Activated CD8-positive, alpha-beta memory T cell treated with anti-CD3 and anti-CD28 coated beads, Interleukin-2, amount 10 ng/mL, durations not matched to agents 7 days and 5 days (primary cell): ENCODE data around the gene NAGPA. TPM values are rescaled to one million over a fixed set of nuclear protein-coding genes. Genes with fewer than 3 reads are reported as not detected.

Experiments used
- ATAC-seq: fragments of 150-1000 bp; cut with Tn5 transposase; one replicate; pipeline ENCODE4 v1.10.0; 2021; ENCODE audit warnings: moderate library complexity
- CTCF ChIA-PET: fragments of 350-600 bp; sonication (Branson Sonifier 250); formaldehyde crosslinking; loops from one replicate; lab custom pipeline; 2021; ENCODE audit warnings: antibody characterized with exemption; lab: Charles Lee
- DNase-seq: peaks from one replicate; pipeline ENCODE4 v3.0.0-alpha.2; 2020
- H3K27ac Mint-ChIP-seq: one replicate; pipeline ENCODE4 v1.8.0; 2021; ENCODE audit warnings: mild to moderate bottlenecking, mixed read lengths
- H3K27me3 Mint-ChIP-seq: one replicate; pipeline ENCODE4 v1.8.0; 2021; ENCODE audit warnings: mixed read lengths
- H3K36me3 Mint-ChIP-seq: one replicate; pipeline ENCODE4 v1.8.0; 2021; ENCODE audit warnings: mild to moderate bottlenecking, mixed read lengths
- H3K4me1 Mint-ChIP-seq: one replicate; pipeline ENCODE4 v1.8.0; 2021; ENCODE audit warnings: mixed read lengths
- H3K4me3 Mint-ChIP-seq: one replicate; pipeline ENCODE4 v1.8.0; 2021; ENCODE audit warnings: mild to moderate bottlenecking, moderate library complexity, mixed read lengths
- H3K9me3 Mint-ChIP-seq: one replicate; pipeline ENCODE4 v1.8.0; 2022; ENCODE audit warnings: low read depth, mixed read lengths
- total RNA-seq, 2 experiments: library from RNA; stranded (reverse); gene quantifications; one replicate each; pipeline ENCODE4 v1.2.3, GENCODE V29; 2021

Gene NAGPA
- total RNA-seq, 2 experiments from 2014 or later = 9.7 to 12.1 TPM

DNA sequence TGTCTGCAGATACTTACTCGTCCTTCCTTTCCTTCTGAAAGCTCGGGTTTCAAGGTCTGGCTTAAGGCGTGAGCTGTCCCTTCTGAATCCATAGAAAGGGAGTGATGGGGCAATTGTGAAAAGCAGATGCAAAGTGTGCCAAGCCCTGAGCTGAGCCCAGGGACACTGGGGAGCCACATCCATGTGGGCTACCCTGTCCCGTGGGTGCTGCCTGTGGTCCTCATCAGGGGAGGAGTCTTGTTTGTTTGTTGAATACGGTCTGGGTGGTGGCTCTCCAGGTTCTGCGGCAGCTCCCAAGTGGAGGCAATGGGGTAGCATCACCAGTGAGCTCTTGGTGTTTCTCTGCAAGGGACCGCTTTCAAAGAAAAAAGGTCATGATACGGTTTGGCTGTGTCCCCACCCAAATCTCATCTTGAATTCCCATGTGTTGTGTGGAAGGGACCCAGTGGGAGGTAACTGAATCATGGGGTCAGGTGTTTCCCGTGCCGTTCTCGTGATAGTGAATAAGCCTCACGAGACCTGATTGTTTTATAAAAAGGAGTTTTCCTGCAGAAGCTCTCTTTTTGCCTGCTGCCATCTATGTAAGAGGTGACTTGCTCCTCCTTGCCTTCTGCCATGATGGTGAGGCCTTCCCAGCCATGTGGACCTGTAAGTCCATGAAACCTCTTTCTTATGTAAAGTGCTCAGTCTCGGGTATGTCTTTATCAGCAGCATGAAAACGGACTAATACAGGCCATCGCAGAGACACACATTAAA, 36.9 kb upstream of the NAGPA start:
- Mint-ChIP-seq H3K27me3 (no peaks in the 10 kb centered on the region), H3K4me1 (peaks cover 28% of the 10 kb centered on the region), H3K27ac (peak overlapping the region; percentile 96), H3K9me3 (peaks cover 3% of the 10 kb centered on the region), H3K4me3 (peak overlapping the region; percentile 98), H3K36me3 (peaks cover 10% of the 10 kb centered on the region)
- ATAC-seq = no peak
- no peak for DNase-seq
- CTCF ChIA-PET = interaction anchor here (1.1 to 3.1 kb wide), 5 partner anchors 11 to 114 kb away, joined by 3 to 9 read pairs (median 6); no protein-coding TSS in a partner anchor

DNA sequence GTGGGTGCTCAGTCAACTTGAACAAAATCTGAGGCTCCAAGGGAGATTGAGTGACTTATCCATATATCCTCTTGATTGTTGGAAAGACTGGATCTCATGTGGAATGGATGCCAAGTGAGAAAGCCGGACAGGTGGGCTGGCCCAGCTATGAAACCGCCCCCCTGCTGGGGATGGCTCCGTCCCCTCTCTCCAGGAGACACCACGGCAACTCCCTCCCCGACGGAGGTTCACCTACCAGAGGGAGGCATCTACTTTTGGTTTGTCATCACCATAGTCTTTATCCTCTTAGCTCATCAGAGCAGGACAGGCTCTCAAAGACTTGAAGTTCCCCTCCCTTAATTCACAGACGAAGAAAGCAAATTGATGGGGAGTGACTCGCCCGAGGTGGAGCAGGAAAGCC, 36.1 kb upstream of the NAGPA start:
- DNase-seq (no peak), ATAC-seq (no peak)
- CTCF ChIA-PET = interaction anchor here (1.1 to 3.1 kb wide), 3 partner anchors 12 to 22 kb away, joined by 3 to 9 read pairs (median 6); no protein-coding TSS in a partner anchor
- Mint-ChIP-seq H3K9me3 (peaks cover 3% of the 10 kb centered on the region), H3K27me3 (no peaks in the 10 kb centered on the region), H3K4me1 (peaks cover 28% of the 10 kb centered on the region), H3K4me3 (no peak overlapping the region), H3K27ac (no peak overlapping the region), H3K36me3 (peaks cover 4% of the 10 kb centered on the region)

DNA sequence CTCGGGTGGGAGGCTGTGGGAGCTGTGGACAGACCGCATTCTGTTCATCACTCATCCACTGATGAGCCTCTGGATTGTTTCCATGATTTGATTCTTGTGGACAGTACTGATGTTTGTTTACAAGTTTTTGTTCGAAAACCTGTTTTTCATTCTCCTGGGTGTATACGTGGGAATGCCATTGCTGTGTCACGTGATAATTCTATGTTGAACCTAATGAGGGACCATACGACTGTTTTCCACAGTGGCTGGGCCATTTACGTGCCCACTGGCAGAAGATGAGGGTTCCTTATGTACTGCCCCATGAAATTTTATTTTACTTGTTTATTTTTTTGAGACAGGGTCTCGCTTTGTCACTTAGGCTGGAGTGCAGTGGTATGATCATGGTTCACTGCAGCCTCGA, 35.3 kb upstream of the NAGPA start:
- no peak for DNase-seq
- Mint-ChIP-seq H3K4me3 (no peak overlapping the region), H3K4me1 (peaks cover 25% of the 10 kb centered on the region), H3K27me3 (no peaks in the 10 kb centered on the region), H3K9me3 (peaks cover 3% of the 10 kb centered on the region), H3K36me3 (no peaks in the 10 kb centered on the region), H3K27ac (no peak overlapping the region)
- CTCF ChIA-PET = no interaction called here
- no peak for ATAC-seq

DNA sequence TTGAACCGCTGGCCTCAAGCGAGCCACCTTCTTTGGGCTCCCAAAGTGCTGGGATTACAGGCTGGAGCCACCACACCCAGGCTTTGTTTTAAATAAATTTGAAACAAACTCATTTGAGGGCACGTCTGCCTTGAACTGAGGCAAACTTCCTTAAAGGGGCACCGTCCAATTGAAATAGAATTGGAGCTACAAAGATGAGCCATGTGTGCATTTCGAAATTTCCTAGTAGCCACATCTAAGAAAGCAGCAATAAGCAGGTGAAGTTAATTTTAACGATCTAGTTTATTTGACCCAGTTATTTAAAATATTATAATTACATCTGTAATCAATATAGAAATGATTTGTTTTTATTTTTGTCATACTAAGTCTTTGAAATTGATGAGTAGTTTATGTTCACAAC, 32.8 kb upstream of the NAGPA start:
- H3K27me3 Mint-ChIP-seq = no peaks in the 10 kb centered on the region
- ATAC-seq (no peak), DNase-seq (no peak)
- H3K4me3 Mint-ChIP-seq = no peak overlapping the region
- CTCF ChIA-PET = no interaction called here
- H3K9me3 Mint-ChIP-seq = peaks cover 3% of the 10 kb centered on the region
- no peaks in the 10 kb centered on the region for H3K36me3 Mint-ChIP-seq
- no peak overlapping the region for H3K27ac Mint-ChIP-seq
- H3K4me1 Mint-ChIP-seq = peaks cover 13% of the 10 kb centered on the region

DNA sequence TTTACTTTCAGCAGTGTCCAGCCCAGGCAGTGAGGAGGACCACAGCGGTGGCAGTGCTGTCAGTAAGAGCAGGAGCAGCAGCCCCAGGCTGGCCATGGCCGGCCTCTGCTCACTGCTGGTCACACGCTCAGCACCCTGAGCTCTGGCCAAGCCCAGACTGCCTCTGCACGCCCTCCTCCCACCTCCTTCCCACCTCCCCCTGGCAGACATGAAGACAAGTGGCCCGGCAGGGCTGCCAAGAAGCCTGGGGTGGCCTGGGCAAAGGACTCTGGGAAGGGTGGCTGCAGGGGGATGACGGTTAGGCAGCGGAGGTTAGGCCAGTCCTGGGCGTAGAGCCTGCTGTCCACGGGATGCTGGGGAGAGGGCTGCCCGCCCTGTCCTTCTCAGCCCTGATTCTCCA, 32.1 kb upstream of the NAGPA start, which contains the start of gene C16orf89:
Gene C16orf89 (minus strand): TSS at position 144 of the 400 bp plus-strand sequence. CDS start 48 bp downstream, at position 96.
- H3K27ac Mint-ChIP-seq = no peak within 1 kb of the TSS

DNA sequence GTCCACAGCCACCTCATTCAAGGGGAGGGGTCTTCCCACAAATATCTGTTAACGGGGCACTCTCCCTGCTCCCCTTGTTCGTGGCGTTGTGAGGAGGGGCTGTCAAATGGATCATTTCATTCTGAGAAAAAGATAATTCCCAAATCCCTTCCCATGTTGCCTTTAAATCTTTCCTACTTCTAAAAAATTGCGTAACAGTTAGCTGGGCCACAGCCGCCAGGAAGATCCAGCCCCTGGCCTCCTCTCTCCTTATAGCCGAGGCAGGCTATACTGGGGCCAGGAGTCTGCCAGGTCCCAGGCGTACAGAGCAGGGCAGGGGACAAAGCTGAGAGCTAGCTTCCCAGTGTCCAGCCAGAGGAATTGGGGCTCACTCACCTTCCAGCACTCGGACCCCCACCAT, 31.6 kb upstream of the NAGPA start:
- H3K27ac Mint-ChIP-seq = no peak overlapping the region
- H3K4me3 Mint-ChIP-seq = no peak overlapping the region
- ATAC-seq (no peak), DNase-seq (no peak)
- no peaks in the 10 kb centered on the region for H3K9me3 Mint-ChIP-seq
- peaks cover 4% of the 10 kb centered on the region for H3K4me1 Mint-ChIP-seq
- H3K36me3 Mint-ChIP-seq = no peaks in the 10 kb centered on the region
- H3K27me3 Mint-ChIP-seq = no peaks in the 10 kb centered on the region
- CTCF ChIA-PET = no interaction called here

More for the DNA sequence above, 32.1 kb upstream of the NAGPA start, which contains the start of gene C16orf89:
- no peak for ATAC-seq
- H3K27me3 Mint-ChIP-seq = no peaks in the 10 kb centered on the region
- no peak for DNase-seq
- H3K36me3 Mint-ChIP-seq = no peaks in the 10 kb centered on the region
- CTCF ChIA-PET = no interaction called here
- peaks cover under 1% of the 10 kb centered on the region for H3K9me3 Mint-ChIP-seq
- no peak within 1 kb of the TSS for H3K4me3 Mint-ChIP-seq
- H3K4me1 Mint-ChIP-seq = peaks cover 6% of the 10 kb centered on the region

DNA sequence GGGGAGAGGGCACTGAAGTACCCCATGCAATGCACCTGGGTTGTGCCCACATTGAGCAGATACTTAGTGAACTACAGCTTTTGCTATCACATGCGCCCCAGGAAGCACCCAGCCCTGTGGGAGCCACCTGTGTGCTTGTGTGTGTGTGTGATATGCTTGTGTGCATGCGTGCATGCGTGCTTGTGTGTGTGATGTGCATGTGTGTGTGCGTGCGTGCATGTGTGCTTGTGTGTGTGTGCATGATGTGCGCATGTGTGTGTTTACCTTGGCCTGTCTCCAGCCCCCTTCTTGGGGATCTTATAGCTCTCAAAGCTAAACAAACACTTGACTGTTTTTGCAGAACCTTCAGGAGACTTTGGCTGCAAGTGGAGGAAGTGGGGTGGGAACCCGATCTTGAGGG, 31.2 kb upstream of the NAGPA start:
- no peak for ATAC-seq
- CTCF ChIA-PET = no interaction called here
- no peak for DNase-seq
- Mint-ChIP-seq H3K27ac (no peak overlapping the region), H3K9me3 (no peaks in the 10 kb centered on the region), H3K27me3 (no peaks in the 10 kb centered on the region), H3K4me3 (no peak overlapping the region), H3K4me1 (peaks cover 4% of the 10 kb centered on the region), H3K36me3 (no peaks in the 10 kb centered on the region)

DNA sequence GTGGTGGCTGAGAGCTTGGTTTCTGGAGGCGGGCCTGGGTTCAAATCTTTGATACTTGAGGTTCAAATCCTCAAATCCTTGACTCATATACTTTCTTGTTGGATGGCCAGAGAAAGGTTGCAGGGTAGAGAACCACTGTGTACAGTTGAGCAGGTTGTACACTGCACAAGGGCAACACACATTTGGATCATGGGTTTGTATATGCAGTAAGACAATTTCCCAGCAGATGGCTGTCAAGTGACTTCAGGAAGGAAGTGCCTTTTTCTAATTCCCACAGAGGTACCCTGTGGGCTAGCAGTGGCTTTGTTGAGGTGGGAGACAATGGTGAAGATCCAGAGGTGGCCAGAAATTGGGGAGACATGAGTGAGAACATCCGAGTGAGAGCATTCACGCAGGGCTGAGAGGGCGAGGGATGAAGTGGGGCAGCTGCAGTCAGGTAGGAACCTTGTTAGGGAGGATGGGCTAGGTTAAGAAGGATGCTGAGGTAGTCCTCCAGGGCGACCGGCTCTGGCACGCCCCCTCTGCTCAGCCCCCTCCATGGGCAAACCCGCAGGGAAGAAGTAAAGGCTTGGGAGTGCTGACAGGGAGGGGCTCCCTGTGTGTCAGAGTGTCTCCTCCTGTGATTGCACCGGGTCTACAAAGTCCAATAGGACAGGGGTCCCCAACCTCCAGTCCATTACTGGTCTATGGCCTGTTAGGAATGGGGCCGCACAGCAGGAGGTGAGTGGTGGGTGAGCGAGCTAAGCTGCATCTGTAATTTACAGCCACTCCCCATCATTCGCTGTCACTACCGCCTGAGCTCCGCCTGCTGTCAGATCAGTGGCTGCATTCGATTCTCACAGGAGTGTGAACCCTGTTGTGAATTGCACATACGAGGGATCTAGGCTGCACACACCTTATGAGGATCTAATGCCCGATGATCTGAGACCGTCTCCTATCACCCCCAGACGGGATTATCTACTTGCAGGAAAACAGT, 29.3 kb upstream of the NAGPA start:
- DNase-seq (no peak), ATAC-seq (no peak)
- H3K9me3 Mint-ChIP-seq = no peaks in the 10 kb centered on the region
- H3K4me3 Mint-ChIP-seq = no peak overlapping the region
- CTCF ChIA-PET = interaction anchor here (1.2 to 1.8 kb wide), 2 partner anchors 9 to 22 kb away, joined by 4 to 5 read pairs; partner anchors contain the start of gene ALG1
- no peaks in the 10 kb centered on the region for H3K36me3 Mint-ChIP-seq
- H3K27me3 Mint-ChIP-seq = no peaks in the 10 kb centered on the region
- H3K27ac Mint-ChIP-seq = no peak overlapping the region
- H3K4me1 Mint-ChIP-seq = peaks cover 4% of the 10 kb centered on the region

DNA sequence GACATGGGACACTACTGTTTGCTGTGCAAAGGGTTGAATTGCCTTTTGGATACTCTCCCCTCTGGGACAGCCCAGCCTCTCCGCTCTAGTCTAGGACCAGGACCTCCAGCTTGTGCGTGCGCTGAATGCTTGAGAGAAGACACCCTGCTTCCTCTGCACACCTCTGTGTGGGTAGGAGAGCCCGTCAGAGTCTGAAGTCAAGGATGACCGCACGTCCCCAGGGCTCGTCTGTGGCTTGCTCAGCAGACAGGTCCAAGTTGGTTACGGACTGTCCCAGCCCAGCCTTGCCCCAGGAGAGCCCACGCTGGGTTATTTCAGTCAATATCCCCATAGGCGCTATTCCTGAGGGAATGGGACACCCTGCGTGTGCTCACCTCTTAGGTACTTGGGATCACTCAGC, 28.3 kb upstream of the NAGPA start:
- DNase-seq (no peak), ATAC-seq (no peak)
- CTCF ChIA-PET = interaction anchor here (1.2 to 1.8 kb wide), 2 partner anchors 10 to 23 kb away, joined by 4 to 5 read pairs; partner anchors contain the start of gene ALG1
- Mint-ChIP-seq H3K4me1 (peaks cover 4% of the 10 kb centered on the region), H3K4me3 (no peak overlapping the region), H3K36me3 (no peaks in the 10 kb centered on the region), H3K9me3 (no peaks in the 10 kb centered on the region), H3K27me3 (no peaks in the 10 kb centered on the region), H3K27ac (no peak overlapping the region)

DNA sequence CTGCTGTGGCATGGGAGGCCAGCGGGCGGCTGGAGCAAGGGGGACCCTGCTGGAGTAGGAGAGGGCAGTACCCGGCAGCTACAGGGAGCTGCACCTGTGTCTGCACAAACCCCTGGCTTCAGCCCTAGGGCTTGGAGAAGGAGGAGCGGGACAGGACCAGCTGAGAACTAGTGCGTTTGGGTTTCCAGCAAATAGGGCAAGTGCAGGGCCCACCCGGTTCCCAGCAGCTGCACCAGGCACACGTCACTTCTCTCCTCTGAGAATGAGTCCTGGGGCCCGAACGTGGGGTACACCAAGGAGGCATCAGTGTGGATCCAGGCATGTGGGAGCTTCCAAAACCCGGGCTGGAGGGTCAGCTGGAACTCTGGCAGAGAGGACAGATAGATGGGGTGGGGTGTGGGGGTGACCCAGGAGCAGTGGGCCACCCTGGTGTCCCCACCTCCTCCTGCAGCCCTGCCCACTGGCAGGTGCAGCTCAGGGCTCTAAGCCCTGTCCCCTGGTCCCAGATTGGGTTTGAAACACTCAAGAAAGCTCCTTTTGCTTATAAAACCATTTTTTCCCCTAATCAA, 26.4 kb upstream of the NAGPA start:
- no peaks in the 10 kb centered on the region for H3K27me3 Mint-ChIP-seq
- CTCF ChIA-PET = interaction anchor here (1.2 to 1.6 kb wide), 2 partner anchors 9 to 25 kb away, joined by 3 to 4 read pairs; no protein-coding TSS in a partner anchor
- H3K27ac Mint-ChIP-seq = no peak overlapping the region
- H3K36me3 Mint-ChIP-seq = no peaks in the 10 kb centered on the region
- DNase-seq = no peak
- H3K4me1 Mint-ChIP-seq = peaks cover 4% of the 10 kb centered on the region
- ATAC-seq = no peak
- H3K4me3 Mint-ChIP-seq = no peak overlapping the region
- H3K9me3 Mint-ChIP-seq = no peaks in the 10 kb centered on the region

DNA sequence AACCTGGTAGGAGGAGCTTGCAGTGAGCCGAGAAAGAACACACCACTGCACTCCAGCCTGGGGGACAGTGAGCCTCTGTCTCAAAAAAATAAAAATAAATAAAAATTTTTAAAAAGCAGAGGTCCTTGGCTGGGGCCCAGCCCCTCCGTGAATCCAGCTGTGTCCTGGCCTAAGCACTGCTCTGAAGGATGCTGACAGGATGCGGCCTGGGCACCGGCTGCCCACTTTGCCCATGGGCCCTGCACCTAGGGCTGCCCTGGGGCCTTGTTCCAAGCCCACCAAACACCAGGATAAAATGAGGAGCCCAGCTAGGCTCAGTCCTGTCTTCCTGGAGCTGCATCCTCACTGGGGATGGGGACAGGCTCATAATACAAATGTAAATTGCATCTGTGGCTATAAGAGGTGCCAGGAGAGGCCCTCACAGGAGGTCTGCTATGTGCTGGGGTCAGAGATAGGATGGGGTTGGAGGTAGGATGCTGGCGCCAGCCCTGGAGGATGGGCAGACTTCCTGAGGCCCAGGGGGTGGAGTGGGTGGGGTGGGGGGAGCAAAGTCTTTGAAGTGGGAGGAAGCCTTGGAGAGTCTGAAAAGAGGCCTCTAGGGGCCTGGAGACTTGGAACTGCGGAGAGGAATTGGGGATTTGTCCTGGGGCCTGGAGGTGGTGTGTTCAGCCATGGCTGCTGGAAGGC, 25.8 kb upstream of the NAGPA start:
- Mint-ChIP-seq H3K9me3 (no peaks in the 10 kb centered on the region), H3K4me1 (peaks cover 4% of the 10 kb centered on the region), H3K36me3 (no peaks in the 10 kb centered on the region), H3K27me3 (no peaks in the 10 kb centered on the region), H3K27ac (no peak overlapping the region), H3K4me3 (no peak overlapping the region)
- CTCF ChIA-PET = interaction anchor here (1.2 to 1.6 kb wide), 2 partner anchors 8 to 25 kb away, joined by 3 to 4 read pairs; no protein-coding TSS in a partner anchor
- DNase-seq (no peak), ATAC-seq (no peak)

DNA sequence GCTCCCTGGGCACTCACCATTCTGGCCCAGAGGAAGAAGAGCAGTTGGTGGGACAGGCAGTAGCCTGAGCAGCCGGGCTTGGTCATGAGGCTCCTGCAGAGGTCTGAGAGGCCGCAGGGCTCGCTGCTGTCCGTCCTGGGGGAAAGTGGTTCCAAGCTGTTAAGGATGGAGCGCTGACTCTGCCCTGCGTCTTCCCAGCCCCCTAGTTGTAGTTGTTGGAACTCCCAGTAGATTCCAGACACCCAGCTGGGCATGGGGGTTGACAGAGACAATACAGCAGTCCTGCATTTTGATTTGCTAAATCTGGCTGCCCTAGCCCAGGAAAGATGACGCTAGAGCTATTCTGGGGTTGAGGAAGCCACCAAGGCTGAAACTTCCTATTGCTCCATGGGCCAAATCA, 24.7 kb upstream of the NAGPA start:
- no peak overlapping the region for H3K4me3 Mint-ChIP-seq
- ATAC-seq = no peak
- CTCF ChIA-PET = no interaction called here
- peaks cover 4% of the 10 kb centered on the region for H3K4me1 Mint-ChIP-seq
- H3K9me3 Mint-ChIP-seq = no peaks in the 10 kb centered on the region
- H3K27me3 Mint-ChIP-seq = no peaks in the 10 kb centered on the region
- DNase-seq = no peak
- H3K27ac Mint-ChIP-seq = no peak overlapping the region
- H3K36me3 Mint-ChIP-seq = no peaks in the 10 kb centered on the region
